Stomach (tissue), 9 donors: ENCODE results near the gene NEMP2. TPM values are rescaled to one million over a fixed set of nuclear protein-coding genes. Genes with fewer than 3 reads are reported as not detected.

Experiments
- DNase-seq, 2 donors: peaks; one replicate each; pipeline versions ENCODE4 v3.0.0 to v3.0.0-alpha.2; 2013 to 2019
- H3K27ac ChIP-seq, 5 donors: fragments of 200-600 bp in 4 of 5; sonication (generic) in 4 of 5; one replicate each; pipeline ENCODE4 v1.5.1; 2013 to 2019; ENCODE audit warnings: mild to moderate bottlenecking in 1 of 5, moderate library complexity in 1 of 5
- H3K27me3 ChIP-seq, 3 donors: fragments of 200-600 bp; sonication (generic); one replicate each; pipeline ENCODE4 v1.5.1; 2017 to 2019; ENCODE audit warnings: mixed run types in 1 of 3
- H3K36me3 ChIP-seq, 4 donors: fragments of 200-600 bp; sonication (generic); 1 replicate in 3 of 4; 2 replicates in 1 of 4; pipeline ENCODE4 v1.5.1; 2016 to 2019
- H3K4me1 ChIP-seq, 4 donors: fragments of 200-600 bp; sonication (generic); one replicate each; pipeline ENCODE4 v1.5.1; 2016 to 2019
- H3K4me3 ChIP-seq, 4 donors: fragments of 200-600 bp; sonication (generic) in 3 of 4; one replicate each; pipeline ENCODE4 v1.5.1; 2016 to 2019; ENCODE audit warnings: mild to moderate bottlenecking in 1 of 4
- H3K9me3 ChIP-seq, 4 donors: fragments of 200-600 bp; sonication (generic); one replicate each; pipeline ENCODE4 v1.5.1; 2016 to 2019
- CTCF ChIP-seq, 7 experiments: fragments of 450-650 bp in 4 of 7; fragments of 200-600 bp in 3 of 7; sonication (generic) in 3 of 7; IDR thresholded peaks; one replicate each; pipeline ENCODE4 v1.5.1; 2016 to 2019; ENCODE audit warnings: antibody characterized with exemption in 7 of 7, control low read depth in 2 of 7, mild to moderate bottlenecking in 1 of 7
- EP300 ChIP-seq: sonication (generic); formaldehyde crosslinking; IDR thresholded peaks from one replicate; pipeline ENCODE4 v1.6.1; 2017; ENCODE audit warnings: antibody characterized with exemption
- POLR2A ChIP-seq, 4 donors: fragments of 450-650 bp; IDR thresholded peaks; one replicate each; pipeline ENCODE4 v1.6.1; 2016; ENCODE audit warnings: antibody characterized with exemption in 4 of 4, control low read depth in 2 of 4, mild to moderate bottlenecking in 1 of 4, moderate library complexity in 1 of 4
- POLR2AphosphoS5 ChIP-seq, 3 donors: sonication (generic); formaldehyde crosslinking; IDR thresholded peaks; one replicate each; pipeline ENCODE4 v1.6.1; 2016; ENCODE audit warnings: antibody characterized with exemption in 3 of 3
- WGBS, 5 donors: extraction: QIAGEN DNeasy Blood & Tissue Kit in 3 of 5; methylation state at CpG; one replicate each; pipeline versions ENCODE4 v1.1.5 to v1.1.7; 2013 to 2018; 5-methylcytosine and 5-hydroxymethylcytosine counted together
- intact Hi-C: fragments of 100-400 bp; cut with DNase I; formaldehyde crosslinking; loops from one replicate; pipeline ENCODE4 v1.15.1; 2023; ENCODE audit warnings: low total_unique reads
- polyA plus RNA-seq, 3 donors: library from polyadenylated mRNA; stranded (reverse); fragments of 200-250 nt; gene quantifications; one replicate each; pipeline ENCODE4 v1.2.3, GENCODE V29; 2013
- total RNA-seq, 5 donors: library from RNA; depleted of rRNA; stranded (reverse); fragments of >200 nt; gene quantifications; one replicate each; pipeline versions ENCODE4 v1.1.0 to v1.2.3, GENCODE V29; 2014 to 2016
- donor health status: healthy with polysubstance abuse.
- donor health status: Bipolar disorder and iron deficiency.
- donor health status: healthy.

Gene NEMP2
- total and polyA plus RNA-seq, 8 donors = 0.60 to 18.7 (median 1.6) TPM; not detected in 2

GRCh38 chr2:190486037-190486623 lies 48.4 kb downstream of the NEMP2 start:
- intact Hi-C loops = no loop called here
- Histone ChIP-seq H3K27ac (peak overlapping the region in 1 of 5 donors; percentile 36), H3K9me3 (no peaks in the 10 kb centered on the region), H3K27me3 (no peaks in the 10 kb centered on the region), H3K36me3 (peaks cover 15 to 30% (median 27%) of the 10 kb centered on the region in 4 donors), H3K4me1 (peaks cover 0 to 50% (median 22%) of the 10 kb centered on the region in 4 donors), H3K4me3 (no peak overlapping the region)
- DNase-seq = no peak
- WGBS, 5 donors = 56 to 72% (median 60%) methylated on average over 3 of the region's 3 CpGs
- no peak for TF ChIP-seq POLR2A (IDR thresholded peaks at IDR 0.05)
- no peak for TF ChIP-seq CTCF (IDR thresholded peaks at IDR 0.05)
- no peak for TF ChIP-seq POLR2AphosphoS5 (IDR thresholded peaks at IDR 0.05)
- no peak for TF ChIP-seq EP300

DNA sequence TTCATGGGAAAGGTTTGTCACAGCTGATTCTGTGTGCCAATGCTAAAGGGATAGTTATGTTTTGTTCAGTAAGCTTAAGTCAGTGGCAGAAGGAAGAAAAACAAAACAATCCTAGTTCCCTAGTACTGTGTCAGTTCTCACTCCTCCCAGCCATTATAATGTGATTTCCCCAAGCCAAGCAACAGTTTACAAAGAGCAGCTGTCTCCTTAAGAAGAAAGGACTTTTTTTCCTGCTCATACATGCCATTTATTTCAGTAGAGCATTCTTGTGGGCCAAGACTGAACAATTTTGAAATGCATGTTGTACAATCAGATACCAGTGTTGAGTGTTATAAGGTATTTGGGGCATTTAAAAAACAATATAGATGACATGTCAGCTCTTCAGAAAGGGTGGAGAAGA lies 52.1 kb downstream of the NEMP2 start:
- Histone ChIP-seq H3K36me3 (no peaks in the 10 kb centered on the region), H3K27me3 (no peaks in the 10 kb centered on the region), H3K27ac (no peak overlapping the region), H3K4me1 (peaks cover 9 to 85% (median 42%) of the 10 kb centered on the region in 4 donors), H3K9me3 (no peaks in the 10 kb centered on the region), H3K4me3 (no peak overlapping the region)
- TF ChIP-seq CTCF (IDR thresholded peaks at IDR 0.05) = no peak
- no peak for TF ChIP-seq EP300
- no peak for TF ChIP-seq POLR2AphosphoS5 (IDR thresholded peaks at IDR 0.05)
- no peak for TF ChIP-seq POLR2A (IDR thresholded peaks at IDR 0.05)
- intact Hi-C loops = no loop called here
- peak in 1 of 2 donors; percentile 34 for DNase-seq

DNA sequence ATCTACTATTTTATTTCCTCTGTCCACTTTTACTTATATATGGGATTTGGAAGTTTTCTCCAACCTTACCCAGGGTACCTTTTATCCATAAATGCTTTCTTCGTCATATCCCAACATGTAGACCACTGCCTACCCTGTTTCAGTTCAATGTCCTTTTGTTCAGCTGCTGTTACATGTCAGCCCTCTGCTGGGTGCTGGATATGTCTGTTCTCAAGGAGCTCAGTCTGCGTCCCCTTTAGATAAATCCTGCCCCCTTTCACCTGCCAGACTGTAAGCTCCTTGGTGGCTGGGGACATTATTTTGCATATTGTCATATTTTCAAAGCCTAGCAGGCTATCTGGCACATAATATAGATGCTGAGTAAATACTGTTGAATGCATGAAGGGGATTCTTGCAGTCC lies 53.2 kb downstream of the NEMP2 start:
- WGBS, 5 donors = 37 to 72% (median 48%) methylated on average over 2 of the region's 2 CpGs
- Histone ChIP-seq H3K27ac (peak overlapping the region in 1 of 5 donors; percentile 2), H3K27me3 (no peaks in the 10 kb centered on the region), H3K9me3 (no peaks in the 10 kb centered on the region), H3K4me1 (peaks cover 13 to 85% (median 44%) of the 10 kb centered on the region in 4 donors), H3K36me3 (no peaks in the 10 kb centered on the region), H3K4me3 (no peak overlapping the region)
- DNase-seq = no peak
- no peak for TF ChIP-seq CTCF (IDR thresholded peaks at IDR 0.05)
- no peak for TF ChIP-seq POLR2A (IDR thresholded peaks at IDR 0.05)
- no peak for TF ChIP-seq POLR2AphosphoS5 (IDR thresholded peaks at IDR 0.05)
- no peak for TF ChIP-seq EP300
- intact Hi-C loops = no loop called here

DNA sequence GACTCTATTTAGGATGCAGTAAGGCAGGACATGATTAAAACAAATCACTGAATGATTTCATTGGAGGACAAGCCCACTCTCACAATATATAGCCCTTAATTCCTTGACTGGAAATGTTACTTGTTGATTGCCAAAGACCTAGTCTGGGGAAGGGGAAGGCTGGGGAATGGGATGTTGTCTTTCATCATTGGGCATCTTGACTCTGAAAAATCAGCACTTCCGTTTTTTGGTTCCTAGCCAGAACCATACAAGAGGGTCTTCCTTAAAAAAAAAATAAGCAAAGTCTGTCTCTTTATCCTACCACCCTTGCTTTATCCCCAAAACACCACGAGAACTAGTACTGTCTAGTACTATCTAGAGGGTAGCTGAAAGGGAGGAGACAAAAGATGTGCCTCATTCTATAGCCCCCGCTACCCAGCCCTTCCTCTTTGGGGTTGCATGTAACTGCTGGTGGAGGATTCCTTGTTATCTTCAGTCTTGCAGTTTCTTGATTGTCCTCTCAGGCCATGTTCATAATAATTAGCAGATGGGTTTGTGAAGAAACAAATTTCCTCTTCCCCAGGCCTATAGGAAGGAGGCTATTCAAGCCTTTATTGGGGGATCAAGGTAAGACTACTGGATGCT lies 55.8 kb downstream of the NEMP2 start:
- 69 to 88% (median 79%) methylated on average over 3 of the region's 3 CpGs for WGBS, 5 donors
- Histone ChIP-seq H3K4me3 (no peak overlapping the region), H3K4me1 (peaks cover 10 to 61% (median 32%) of the 10 kb centered on the region in 4 donors), H3K27me3 (no peaks in the 10 kb centered on the region), H3K27ac (peak overlapping the region in 4 of 5 donors; percentile 44 to 75 (median 56)), H3K36me3 (no peaks in the 10 kb centered on the region), H3K9me3 (no peaks in the 10 kb centered on the region)
- intact Hi-C loops = no loop called here
- no peak for DNase-seq
- TF ChIP-seq EP300 = no peak
- TF ChIP-seq POLR2A (IDR thresholded peaks at IDR 0.05) = no peak
- TF ChIP-seq CTCF (IDR thresholded peaks at IDR 0.05) = no peak
- no peak for TF ChIP-seq POLR2AphosphoS5 (IDR thresholded peaks at IDR 0.05)
